HepG2 (cell line): ENCODE measurements around the gene JOSD1. TPM values are rescaled to one million over a fixed set of nuclear protein-coding genes. Genes with fewer than 3 reads are reported as not detected.
A peak's percentile ranks its signal among the peaks of the same experiment; 100 is the strongest.

Experiments used
- AFF4 ChIP-seq: sonication (generic); formaldehyde crosslinking; IDR thresholded peaks from 2 replicates; pipeline ENCODE4 v1.4.0; 2020; ENCODE audit warnings: missing genetic modification reagents
- ARHGAP35 ChIP-seq: sonication (generic); formaldehyde crosslinking; IDR thresholded peaks from 2 replicates; pipeline ENCODE4 v1.9.0; 2022; ENCODE audit warnings: mild to moderate bottlenecking, inconsistent platforms, moderate library complexity, missing genetic modification reagents, borderline replicate concordance
- DRAP1 ChIP-seq: IDR thresholded peaks from 2 replicates; pipeline ENCODE4 v1.6.1; 2016; ENCODE audit warnings: missing genetic modification reagents, missing compliant biosample characterization
- ESRRA ChIP-seq: sonication (generic); formaldehyde crosslinking; IDR thresholded peaks from 2 replicates; pipeline ENCODE4 v1.5.1; 2020; ENCODE audit warnings: mild to moderate bottlenecking, low read depth, missing genetic modification reagents
- ETV6 ChIP-seq: sonication (generic); formaldehyde crosslinking; conservative IDR thresholded peaks from 2 replicates; pipeline ENCODE4 v1.4.0; 2020; ENCODE audit warnings: missing genetic modification reagents
- HMG20A ChIP-seq: IDR thresholded peaks from 2 replicates; pipeline ENCODE4 v1.6.1; 2016; ENCODE audit warnings: borderline replicate concordance
- HNRNPK ChIP-seq: fragments of 200-400 bp; formaldehyde crosslinking; IDR thresholded peaks from 2 replicates; pipeline ENCODE4 v1.6.1; 2018; ENCODE audit warnings: low read length, low read depth, moderate library complexity, mild to moderate bottlenecking; ENCODE audit not compliant: poor library complexity, severe bottlenecking
- LCORL ChIP-seq, 2 experiments: fragments of 450-650 bp in 1 of 2; sonication (generic) in 1 of 2; formaldehyde crosslinking in 1 of 2; IDR thresholded peaks; 2 replicates each; pipeline versions ENCODE4 v1.5.0 to v1.6.1; 2017 to 2020; ENCODE audit warnings: antibody characterized with exemption in 1 of 2, missing genetic modification reagents in 1 of 2
- MTA3 ChIP-seq: sonication (generic); formaldehyde crosslinking; IDR thresholded peaks from 2 replicates; pipeline ENCODE4 v1.4.0; 2020; ENCODE audit warnings: missing genetic modification reagents
- NAIF1 ChIP-seq: sonication (generic); formaldehyde crosslinking; IDR thresholded peaks from 2 replicates; pipeline ENCODE4 v1.5.0; 2020; ENCODE audit warnings: mild to moderate bottlenecking, missing genetic modification reagents, borderline replicate concordance
- SATB2 ChIP-seq: sonication (generic); formaldehyde crosslinking; IDR thresholded peaks from 2 replicates; pipeline ENCODE4 v1.5.0; 2020; ENCODE audit warnings: missing genetic modification reagents
- SPEN ChIP-seq: sonication (generic); formaldehyde crosslinking; IDR thresholded peaks from 2 replicates; pipeline ENCODE4 v1.5.1; 2020; ENCODE audit warnings: low read depth, mild to moderate bottlenecking, missing genetic modification reagents
- TEF ChIP-seq: sonication (generic); formaldehyde crosslinking; IDR thresholded peaks from 2 replicates; pipeline ENCODE4 v1.5.0; 2020; ENCODE audit warnings: missing genetic modification reagents
- ZNF136 ChIP-seq: sonication (generic); formaldehyde crosslinking; IDR thresholded peaks from 2 replicates; pipeline ENCODE4 v1.8.1; 2022; ENCODE audit warnings: low read depth, mild to moderate bottlenecking, moderate library complexity, missing genetic modification reagents
- ZNF225 ChIP-seq: sonication (generic); formaldehyde crosslinking; IDR thresholded peaks from 2 replicates; pipeline ENCODE4 v1.4.0; 2020; ENCODE audit warnings: mild to moderate bottlenecking, missing genetic modification reagents
- ZNF264 ChIP-seq: sonication (generic); formaldehyde crosslinking; IDR thresholded peaks from 2 replicates; pipeline ENCODE4 v1.4.0; 2020; ENCODE audit warnings: missing genetic modification reagents
- ZNF543 ChIP-seq: sonication (generic); formaldehyde crosslinking; IDR thresholded peaks from 2 replicates; pipeline ENCODE4 v1.4.0; 2020; ENCODE audit warnings: mild to moderate bottlenecking, missing genetic modification reagents
- ZNF7 ChIP-seq: IDR thresholded peaks from 2 replicates; pipeline ENCODE4 v1.6.1; 2016; ENCODE audit warnings: missing biosample characterization, missing genetic modification reagents
- ZNF773 ChIP-seq: sonication (generic); formaldehyde crosslinking; IDR thresholded peaks from 2 replicates; pipeline ENCODE4 v1.4.0; 2020; ENCODE audit warnings: missing genetic modification reagents, borderline replicate concordance
- ZNF878 ChIP-seq: sonication (generic); formaldehyde crosslinking; IDR thresholded peaks from 2 replicates; pipeline ENCODE4 v1.8.1; 2023; ENCODE audit warnings: mild to moderate bottlenecking, missing genetic modification reagents, moderate library complexity
- polyA plus RNA-seq, 8 experiments: library from polyadenylated mRNA; depleted of rRNA in 3 of 8; stranded (reverse) in 7 of 8; unstranded in 1 of 8; fragments of >200 nt; fragmentation: Illumina TruSeq in 4 of 8; extraction: Trizol in 4 of 8; gene quantifications; 2 replicates each; pipeline versions ENCODE4 v1.2.1 to v1.2.3, GENCODE V29; 2011 to 2016; ENCODE audit warnings: low read depth in 4 of 8, missing spikeins in 1 of 8, mixed read lengths in 1 of 8; ENCODE audit not compliant: insufficient read depth in 1 of 8
- total RNA-seq, 5 experiments: library from RNA; depleted of rRNA; stranded (reverse); fragments of >200 nt; fragmentation: Illumina TruSeq; extraction: Trizol; gene quantifications; 2 replicates each; pipeline ENCODE4 v1.2.3, GENCODE V29; 2016; ENCODE audit warnings: low read depth in 1 of 5
- TF ChIP-seq, protein P1 (sequence below): sonication (generic); formaldehyde crosslinking; IDR thresholded peaks from 2 replicates; pipeline ENCODE4 v1.5.0; 2020; ENCODE audit warnings: mild to moderate bottlenecking, missing genetic modification reagents

Gene JOSD1
- total and polyA plus RNA-seq, 2 of the 13 experiments (the other 11 are each of a cell fraction or from before 2014, with no cell fraction given) = 31.7 to 38.4 TPM

DNA sequence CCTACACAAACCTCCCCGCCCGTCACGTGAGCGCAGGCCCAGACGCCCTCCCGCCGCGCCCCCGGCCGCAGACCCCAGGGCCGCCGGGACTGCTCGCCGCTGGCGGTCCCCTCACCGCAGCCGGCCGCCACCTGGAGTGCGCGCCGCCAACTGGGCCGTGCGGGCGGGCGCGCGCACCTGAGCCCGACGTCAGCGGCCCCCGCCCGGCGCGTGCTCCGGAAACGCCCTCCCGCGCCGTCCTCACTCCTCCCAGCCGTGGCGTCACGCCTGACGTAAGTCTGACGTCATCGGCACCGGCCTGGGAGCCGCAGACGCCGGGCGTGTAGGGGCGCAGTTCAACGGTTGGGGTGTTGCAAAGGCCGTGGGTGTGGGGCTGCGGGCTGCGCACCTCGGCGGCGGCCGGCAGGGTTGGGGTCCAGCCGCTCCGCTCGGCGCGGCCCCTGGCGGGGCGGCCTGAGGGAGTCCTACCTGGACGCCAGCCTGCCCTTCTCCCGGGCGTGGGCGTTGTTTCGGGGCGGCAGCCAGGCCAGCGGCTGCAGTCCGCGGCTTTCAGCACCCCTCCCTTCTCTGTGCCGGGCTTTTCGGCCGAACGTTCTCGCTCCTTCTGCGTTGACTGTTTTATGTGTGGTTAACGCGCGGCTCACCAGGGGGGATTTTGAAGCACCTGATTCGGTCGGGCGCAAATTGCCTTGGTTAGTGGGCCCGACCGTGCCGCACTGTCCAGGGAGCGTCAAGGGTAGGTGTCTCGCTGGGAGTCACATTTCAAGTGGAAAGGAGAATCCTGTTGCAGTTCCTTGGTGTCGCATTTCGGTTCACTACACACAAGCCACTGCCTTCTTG lies at the start of gene JOSD1 (continued):
- no peak for TF ChIP-seq LCORL (IDR thresholded peaks at IDR 0.05)
- peak; percentile 48; the same call in 1 of the 2 replicates for TF ChIP-seq LCORL (CRISPR knock-in tag; IDR thresholded peaks at IDR 0.05)
- no peak for TF ChIP-seq HMG20A (CRISPR knock-in tag)
- TF ChIP-seq TEF (CRISPR knock-in tag) = no peak
- TF ChIP-seq SATB2 (CRISPR knock-in tag) = no peak
- TF ChIP-seq ZNF543 (CRISPR knock-in tag) = peak; percentile 64; the same call in 1 of the 2 replicates
- TF ChIP-seq, protein P1, sequence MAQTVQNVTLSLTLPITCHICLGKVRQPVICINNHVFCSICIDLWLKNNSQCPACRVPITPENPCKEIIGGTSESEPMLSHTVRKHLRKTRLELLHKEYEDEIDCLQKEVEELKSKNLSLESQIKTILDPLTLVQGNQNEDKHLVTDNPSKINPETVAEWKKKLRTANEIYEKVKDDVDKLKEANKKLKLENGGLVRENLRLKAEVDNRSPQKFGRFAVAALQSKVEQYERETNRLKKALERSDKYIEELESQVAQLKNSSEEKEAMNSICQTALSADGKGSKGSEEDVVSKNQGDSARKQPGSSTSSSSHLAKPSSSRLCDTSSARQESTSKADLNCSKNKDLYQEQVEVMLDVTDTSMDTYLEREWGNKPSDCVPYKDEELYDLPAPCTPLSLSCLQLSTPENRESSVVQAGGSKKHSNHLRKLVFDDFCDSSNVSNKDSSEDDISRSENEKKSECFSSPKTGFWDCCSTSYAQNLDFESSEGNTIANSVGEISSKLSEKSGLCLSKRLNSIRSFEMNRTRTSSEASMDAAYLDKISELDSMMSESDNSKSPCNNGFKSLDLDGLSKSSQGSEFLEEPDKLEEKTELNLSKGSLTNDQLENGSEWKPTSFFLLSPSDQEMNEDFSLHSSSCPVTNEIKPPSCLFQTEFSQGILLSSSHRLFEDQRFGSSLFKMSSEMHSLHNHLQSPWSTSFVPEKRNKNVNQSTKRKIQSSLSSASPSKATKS (CRISPR knock-in tag) = no peak
- TF ChIP-seq MTA3 = no peak
- no peak for TF ChIP-seq ZNF878
- no peak; the same call in 1 of the 2 replicates for TF ChIP-seq ARHGAP35 (CRISPR knock-in tag)
- TF ChIP-seq NAIF1 (CRISPR knock-in tag) = no peak
- TF ChIP-seq AFF4 (CRISPR knock-in tag) = no peak
- TF ChIP-seq DRAP1 (CRISPR knock-in tag) = no peak; the same call in 1 of the 2 replicates
- peak; percentile 50; the same call in 1 of the 2 replicates for TF ChIP-seq ETV6 (CRISPR knock-in tag)
- TF ChIP-seq ZNF773 (CRISPR knock-in tag) = peak; percentile 59; the same call in 1 of the 2 replicates
- peak; percentile 57 for TF ChIP-seq HNRNPK
- no peak for TF ChIP-seq ZNF136 (CRISPR knock-in tag)
- TF ChIP-seq ESRRA = no peak; the same call in 1 of the 2 replicates
- peak; percentile 87 for TF ChIP-seq SPEN (CRISPR knock-in tag)
- peak; percentile 100 for TF ChIP-seq ZNF264 (CRISPR knock-in tag)
- TF ChIP-seq ZNF7 = no peak
- 0 out of 2 replicates have a peak, but pooled peaks have one; percentile 4 for TF ChIP-seq ZNF225 (CRISPR knock-in tag)
